NCI-H187 treated with DMSO at 0.1 percent for 48 hours (cell line): ENCODE measurements around the gene METTL26.

ENCODE experiments used
- DNase-seq: peaks from one replicate; lab custom pipeline; 2025; lab: John Stamatoyannopoulos, UW

The METTL26 gene

GRCh38 chr16:595094-595528, 41.0 kb downstream of the METTL26 start:
- no peak for DNase-seq

GRCh38 chr16:593807-594206, 42.3 kb downstream of the METTL26 start:
- DNase-seq: no peak

GRCh38 chr16:593406-593805, 42.7 kb downstream of the METTL26 start:
- DNase-seq: peak; percentile 63

- DNase-seq: peak; percentile 53
Measured at GRCh38 chr16:592518-593306, 43.4 kb downstream of the METTL26 start.

- DNase-seq: no peak
Measured at GRCh38 chr16:591892-592517, 44.1 kb downstream of the METTL26 start.

- no peak for DNase-seq
Measured at GRCh38 chr16:591231-591630, 44.9 kb downstream of the METTL26 start.

GRCh38 chr16:590815-591200, 45.3 kb downstream of the METTL26 start:
- DNase-seq: no peak

- no peak for DNase-seq
Measured at GRCh38 chr16:590188-590814, 45.8 kb downstream of the METTL26 start.

- DNase-seq: peak; percentile 96
Measured at GRCh38 chr16:589658-590187, 46.4 kb downstream of the METTL26 start, which contains the start of gene RAB40C. Gene RAB40C (plus strand): TSS chr16:590066. CDS start chr16:590292, 226 bp downstream.

- peak; percentile 83 for DNase-seq
Measured at GRCh38 chr16:588889-589657, 47.0 kb downstream of the METTL26 start.

- no peak for DNase-seq
Measured at GRCh38 chr16:588639-588888, 47.5 kb downstream of the METTL26 start.

GRCh38 chr16:586645-587590, 49.2 kb downstream of the METTL26 start:
- DNase-seq: no peak

- no peak for DNase-seq
Measured at GRCh38 chr16:586047-586644, 50.0 kb downstream of the METTL26 start.

GRCh38 chr16:585351-585750, 50.8 kb downstream of the METTL26 start:
- DNase-seq: no peak
